Left lobe of liver (tissue), 2 donors: ENCODE results near the gene VDR. TPM values are rescaled to one million over a fixed set of nuclear protein-coding genes. Genes with fewer than 3 reads are reported as not detected.

Experiments
- ATAC-seq: fragments of 200-7000 bp; cut with Tn5 transposase; one replicate; pipeline ENCODE4 v1.9.1; 2020; ENCODE audit warnings: mild to moderate bottlenecking, moderate library complexity
- DNase-seq: peaks from one replicate; pipeline ENCODE4 v3.0.0-alpha.2; 2020; ENCODE audit warnings: low spot score
- total RNA-seq: library from RNA; stranded (reverse); gene quantifications from one replicate; pipeline ENCODE4 v1.2.1, GENCODE V29; 2021
- donor health status: DM: no; HTN: no; CAD: no; lungs with moderate emphysema.
- donor health status: DM: no; HTN: yes; CAD: no.

The VDR gene
- total RNA-seq, 1 donor from 2014 or later, result 0.28 TPM

- DNase-seq, result no peak
- no peak for ATAC-seq
Observed at GRCh38 chr12:47875746-47876439, 28.9 kb downstream of the VDR start.

- no peak for DNase-seq
- no peak for ATAC-seq
Observed at GRCh38 chr12:47874316-47874715, 30.5 kb downstream of the VDR start.

- ATAC-seq (peak; percentile 96), DNase-seq (peak; percentile 74)
Observed at GRCh38 chr12:47870175-47870781, 34.5 kb downstream of the VDR start.

GRCh38 chr12:47868552-47869031 is 36.2 kb downstream of the VDR start:
- no peak for DNase-seq

GRCh38 chr12:47868041-47868440 is 36.8 kb downstream of the VDR start:
- no peak for DNase-seq
- no peak for ATAC-seq

More at GRCh38 chr12:47868552-47869031, 36.2 kb downstream of the VDR start:
- no peak for ATAC-seq

GRCh38 chr12:47867495-47867941 is 37.3 kb downstream of the VDR start:
- DNase-seq, result no peak
- ATAC-seq, result no peak

GRCh38 chr12:47864646-47865235 is 40.1 kb downstream of the VDR start:
- no peak for DNase-seq
- ATAC-seq, result no peak

GRCh38 chr12:47863985-47864384 is 40.8 kb downstream of the VDR start:
- ATAC-seq, result peak; percentile 64
- DNase-seq, result no peak

- no peak for DNase-seq
- no peak for ATAC-seq
Observed at GRCh38 chr12:47863467-47863866, 41.3 kb downstream of the VDR start.

- no peak for ATAC-seq
- no peak for DNase-seq
Observed at GRCh38 chr12:47862881-47863280, 41.9 kb downstream of the VDR start.

- ATAC-seq (no peak), DNase-seq (no peak)
Observed at GRCh38 chr12:47862167-47862750, 42.5 kb downstream of the VDR start.

GRCh38 chr12:47860873-47861272 is 43.9 kb downstream of the VDR start:
- DNase-seq (no peak), ATAC-seq (no peak)

GRCh38 chr12:47860279-47860841 is 44.4 kb downstream of the VDR start:
- DNase-seq, result no peak
- no peak for ATAC-seq

GRCh38 chr12:47858511-47859266 is 46.1 kb downstream of the VDR start:
- ATAC-seq (peak; percentile 95), DNase-seq (peak; percentile 91)

- ATAC-seq (no peak), DNase-seq (no peak)
Observed at GRCh38 chr12:47856721-47857575, 47.8 kb downstream of the VDR start.

- no peak for DNase-seq
- no peak for ATAC-seq
Observed at GRCh38 chr12:47856094-47856493, 48.7 kb downstream of the VDR start.

- ATAC-seq (peak; percentile 27), DNase-seq (peak; percentile 64)
Observed at GRCh38 chr12:47855502-47855901, 49.3 kb downstream of the VDR start.

GRCh38 chr12:47854531-47854930 is 50.3 kb downstream of the VDR start:
- ATAC-seq (no peak), DNase-seq (no peak)

GRCh38 chr12:47852096-47852571 is 52.7 kb downstream of the VDR start:
- DNase-seq (peak; percentile 77), ATAC-seq (peak; percentile 87)
